GM12878 (cell line): Measurements from ENCODE around the gene BIRC5. TPM values are rescaled to one million over a fixed set of nuclear protein-coding genes. Genes with fewer than 3 reads are reported as not detected.

Experiments
- ATAC-seq: fragments of 200-7000 bp; cut with Tn5 transposase; 3 replicates; pipeline ENCODE4 v1.9.1; 2020; ENCODE audit warnings: mild to moderate bottlenecking, moderate library complexity
- BruUV-seq: library from RNA; stranded (reverse); fragments of 400-500 nt; replicated peaks from 2 replicates; lab custom pipeline; 2021; lab: Mats Ljungman, UMichigan
- CTCF ChIA-PET: fragments of 300-600 bp; sonication (Branson Sonifier 250); formaldehyde crosslinking; extraction: SDS; loops from one replicate; lab custom pipeline; 2021; ENCODE audit warnings: inconsistent platforms; lab: Yijun Ruan, JAX
- POLR2A ChIA-PET: fragments of 350-600 bp; formaldehyde crosslinking; extraction: SDS; loops from one replicate; lab custom pipeline; 2021; ENCODE audit warnings: inconsistent platforms; lab: Charles Lee
- RAD21 ChIA-PET: fragments of 300-600 bp; sonication (Branson Sonifier 250); formaldehyde crosslinking; loops from one replicate; lab custom pipeline; 2023; ENCODE audit warnings: antibody characterized with exemption; ENCODE audit not compliant: unreplicated experiment; lab: Charles Lee
- SMC1A ChIA-PET: fragments of 300-600 bp; sonication (Branson Sonifier 250); formaldehyde crosslinking; loops from one replicate; lab custom pipeline; 2023; ENCODE audit not compliant: unreplicated experiment, uncharacterized antibody; lab: Charles Lee
- DNase-seq: peaks from one replicate; pipeline ENCODE4 v3.0.0-alpha.2; 2011; ENCODE audit warnings: low read depth, low spot score
- FAIRE-seq: peaks from 3 replicates; lab custom pipeline; 2011; peaks lifted over from hg19 to GRCh38; lab: Jason Lieb, UNC
- H2AFZ ChIP-seq: 2 replicates; pipeline ENCODE4 v1.6.0; 2011; ENCODE audit warnings: low read depth, low read length, control low read depth; ENCODE audit not compliant: control insufficient read depth
- H3K27ac ChIP-seq: 2 replicates; pipeline ENCODE4 v1.5.1; 2011; ENCODE audit warnings: control low read depth; ENCODE audit not compliant: control insufficient read depth, insufficient read depth
- H3K27me3 ChIP-seq, 2 experiments: replicated peaks in 1 of 2; 2 replicates each; pipeline versions ENCODE4 v1.6.0 to v1.6.1; 2011; ENCODE audit warnings: low read length in 1 of 2; ENCODE audit not compliant: control insufficient read depth in 2 of 2, insufficient read depth in 2 of 2
- H3K36me3 ChIP-seq, 2 experiments: 2 replicates each; pipeline ENCODE4 v1.5.1; 2011; ENCODE audit warnings: low read length in 1 of 2; ENCODE audit not compliant: control insufficient read depth in 2 of 2, insufficient read depth in 2 of 2
- H3K4me1 ChIP-seq: 2 replicates; pipeline ENCODE4 v1.6.1; 2011; ENCODE audit warnings: mild to moderate bottlenecking, low read length, moderate library complexity, mixed read lengths; ENCODE audit not compliant: control insufficient read depth, insufficient read depth
- H3K4me2 ChIP-seq: 2 replicates; pipeline ENCODE4 v1.6.0; 2011; ENCODE audit warnings: control low read depth; ENCODE audit not compliant: control insufficient read depth, insufficient read depth
- H3K4me3 ChIP-seq: fragments of 200-600 bp; sonication (generic); 2 replicates; pipeline ENCODE4 v1.5.1; 2016
- H3K79me2 ChIP-seq: 2 replicates; pipeline ENCODE4 v1.6.0; 2011; ENCODE audit warnings: low read length; ENCODE audit not compliant: control insufficient read depth, insufficient read depth
- H3K9ac ChIP-seq: 2 replicates; pipeline ENCODE4 v1.8.0; 2011; ENCODE audit warnings: low read length, control low read depth, mixed read lengths; ENCODE audit not compliant: control insufficient read depth, insufficient read depth
- H3K9me3 ChIP-seq: replicated peaks from 3 replicates; pipeline ENCODE4 v1.5.1; 2011; ENCODE audit warnings: mild to moderate bottlenecking, low read length; ENCODE audit not compliant: control insufficient read depth, insufficient read depth
- H4K20me1 ChIP-seq: 2 replicates; pipeline ENCODE4 v1.6.0; 2011; ENCODE audit not compliant: control insufficient read depth, insufficient read depth
- CBFB ChIP-seq: IDR thresholded peaks from 2 replicates; pipeline ENCODE4 v1.6.1; 2016; ENCODE audit warnings: antibody characterized with exemption, low read depth
- CBX5 ChIP-seq: sonication (generic); IDR thresholded peaks from 2 replicates; pipeline ENCODE4 v1.6.1; 2016; ENCODE audit warnings: low read depth, moderate library complexity, mild to moderate bottlenecking, inconsistent platforms
- MYC ChIP-seq: IDR thresholded peaks from 2 replicates; pipeline ENCODE4 v1.6.1; 2011; ENCODE audit warnings: mild to moderate bottlenecking, low read length, moderate library complexity, inconsistent platforms; ENCODE audit not compliant: insufficient read depth, insufficient replicate concordance, insufficient read length, severe bottlenecking
- NR2F1 ChIP-seq: fragments of 450-650 bp; conservative IDR thresholded peaks from 2 replicates; pipeline ENCODE4 v1.6.1; 2017; ENCODE audit warnings: mild to moderate bottlenecking
- NRF1 ChIP-seq: conservative IDR thresholded peaks from 2 replicates; pipeline ENCODE4 v1.6.1; 2011; ENCODE audit warnings: mild to moderate bottlenecking, low read depth, low read length, improper control_type of control experiment
- POLR2A ChIP-seq: IDR thresholded peaks from 2 replicates; pipeline ENCODE4 v1.6.1; 2011; ENCODE audit warnings: low read depth, mild to moderate bottlenecking, low read length
- WGBS: methylation state at CpG from one replicate; pipeline ENCODE4 v1.1.6; 2016; ENCODE audit warnings: low lambda C conversion rate; ENCODE audit not compliant: insufficient replicate concordance, insufficient coverage; ENCODE audit errors: missing lambda C conversion rate; 5-methylcytosine and 5-hydroxymethylcytosine counted together
- in situ Hi-C: fragments of 300-500 bp; cut with MboI; formaldehyde crosslinking; loops from 9 replicates; pipeline ENCODE4 v1.14.3; 2018; ENCODE audit warnings: mixed read lengths
- intact Hi-C: fragments of 100-400 bp; cut with micrococcal nuclease; formaldehyde crosslinking; loops from one replicate; pipeline ENCODE4 v1.14.2; 2022; ENCODE audit not compliant: unreplicated experiment
- polyA plus RNA-seq, 11 experiments: library from polyadenylated mRNA; depleted of rRNA in 4 of 11; unstranded in 6 of 11; stranded (reverse) in 5 of 11; fragments of >200 nt; fragmentation: Nextera tagmentation in 4 of 11; fragmentation: Illumina TruSeq in 1 of 11; extraction: Ambion mirVana in 4 of 11; extraction: Trizol in 1 of 11; gene quantifications; 1 replicate in 1 of 11; 2 replicates in 10 of 11; pipeline versions ENCODE4 v1.2.1 to v1.2.3, GENCODE V29; 2011 to 2016; ENCODE audit warnings: inconsistent platforms in 2 of 11, missing spikeins in 2 of 11, low read depth in 1 of 11
- total RNA-seq, 4 experiments: library from RNA; depleted of rRNA in 3 of 4; stranded (reverse); fragments of >200 nt in 3 of 4; fragmentation: Illumina TruSeq in 1 of 4; extraction: Trizol in 1 of 4; gene quantifications; 2 replicates each; pipeline versions ENCODE4 v1.2.1 to v1.2.3, GENCODE V29; 2013 to 2021
- TF ChIP-seq, protein P1 (sequence below): fragments of 450-650 bp; IDR thresholded peaks from 2 replicates; pipeline ENCODE4 v1.6.1; 2017; ENCODE audit warnings: mild to moderate bottlenecking, low read depth, inconsistent platforms; ENCODE audit not compliant: poor library complexity, severe bottlenecking

The BIRC5 gene
- total and polyA plus RNA-seq, 10 of the 15 experiments (the other 5 are each of a cell fraction or from before 2014, with no cell fraction given), result 41.0 to 175 (median 90.8) TPM

GRCh38 chr17:78237401-78238012, 23.5 kb downstream of the BIRC5 start:
- Histone ChIP-seq H3K9me3 (no peaks in the 10 kb centered on the region), H3K4me2 (no peak overlapping the region), H2AFZ (no peak overlapping the region), H3K27me3 (peaks cover 0 to 4% of the 10 kb centered on the region in 2 experiments; a peak in 2 of 4 replicates), H3K27ac (no peak overlapping the region), H3K4me1 (peaks cover 12% of the 10 kb centered on the region), H3K9ac (no peak overlapping the region), H3K79me2 (no peaks in the 10 kb centered on the region), H4K20me1 (no peaks in the 10 kb centered on the region), H3K36me3 (no peaks in the 10 kb centered on the region), H3K4me3 (no peak overlapping the region)
- ChIA-PET POLR2A (interaction anchor here (0.6 to 0.9 kb wide), 4 partner anchors 9 to 543 kb away, joined by 3 to 4 read pairs (median 3); no protein-coding TSS in a partner anchor), SMC1A (interaction anchor here (1.2 to 3.3 kb wide), 2 partner anchors 13 to 32 kb away, joined by 3 to 13 read pairs; no protein-coding TSS in a partner anchor), CTCF (interaction anchor here (1.2 to 2.7 kb wide), 2 partner anchors 11 to 13 kb away, joined by 3 to 13 read pairs; no protein-coding TSS in a partner anchor), RAD21 (interaction anchor here (0.9 kb wide), 1 partner anchor 128 kb away, joined by 3 read pairs; no protein-coding TSS in a partner anchor)
- 53% methylated on average over 11 of the region's 11 CpGs for WGBS
- DNase-seq, result no peak
- BruUV-seq, result no TSS peak
- intact Hi-C loops, result no loop called here
- in situ Hi-C loops, result no loop called here
- TF ChIP-seq CBX5, result no peak
- TF ChIP-seq NR2F1, result no peak
- TF ChIP-seq CBFB, result no peak
- TF ChIP-seq MYC, result no peak
- TF ChIP-seq, protein P1, sequence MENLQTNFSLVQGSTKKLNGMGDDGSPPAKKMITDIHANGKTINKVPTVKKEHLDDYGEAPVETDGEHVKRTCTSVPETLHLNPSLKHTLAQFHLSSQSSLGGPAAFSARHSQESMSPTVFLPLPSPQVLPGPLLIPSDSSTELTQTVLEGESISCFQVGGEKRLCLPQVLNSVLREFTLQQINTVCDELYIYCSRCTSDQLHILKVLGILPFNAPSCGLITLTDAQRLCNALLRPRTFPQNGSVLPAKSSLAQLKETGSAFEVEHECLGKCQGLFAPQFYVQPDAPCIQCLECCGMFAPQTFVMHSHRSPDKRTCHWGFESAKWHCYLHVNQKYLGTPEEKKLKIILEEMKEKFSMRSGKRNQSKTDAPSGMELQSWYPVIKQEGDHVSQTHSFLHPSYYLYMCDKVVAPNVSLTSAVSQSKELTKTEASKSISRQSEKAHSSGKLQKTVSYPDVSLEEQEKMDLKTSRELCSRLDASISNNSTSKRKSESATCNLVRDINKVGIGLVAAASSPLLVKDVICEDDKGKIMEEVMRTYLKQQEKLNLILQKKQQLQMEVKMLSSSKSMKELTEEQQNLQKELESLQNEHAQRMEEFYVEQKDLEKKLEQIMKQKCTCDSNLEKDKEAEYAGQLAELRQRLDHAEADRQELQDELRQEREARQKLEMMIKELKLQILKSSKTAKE, result no peak
- no peak for TF ChIP-seq POLR2A
- no peak for TF ChIP-seq NRF1
- no peak for ATAC-seq
- no peak for FAIRE-seq
